GM12864 (cell line): ENCODE data around the gene SLAIN1.

Experiments used
- DNase-seq: peaks from one replicate; pipeline ENCODE4 v3.0.0-alpha.2; 2011; ENCODE audit warnings: low read depth
- H3K4me3 ChIP-seq: 2 replicates; pipeline ENCODE4 v1.5.1; 2011; ENCODE audit warnings: mild to moderate bottlenecking, low read depth, low read length, control low read depth
- CTCF ChIP-seq: IDR thresholded peaks from 2 replicates; pipeline ENCODE4 v1.5.1; 2011; ENCODE audit warnings: low read depth, mild to moderate bottlenecking, moderate library complexity, low read length, control low read depth, inconsistent platforms; ENCODE audit errors: missing control alignments

Gene SLAIN1

GRCh38 chr13:77678691-77679235, 18.7 kb upstream of the SLAIN1 start:
- no peak for TF ChIP-seq CTCF
- no peak overlapping the region for H3K4me3 ChIP-seq
- no peak for DNase-seq

- no peak for DNase-seq
- H3K4me3 ChIP-seq, result no peak overlapping the region
- no peak for TF ChIP-seq CTCF
Observed at GRCh38 chr13:77687799-77688198, 9.7 kb upstream of the SLAIN1 start.

- no peak overlapping the region for H3K4me3 ChIP-seq
- no peak for TF ChIP-seq CTCF
- DNase-seq, result no peak
Observed at GRCh38 chr13:77691871-77692270, 5.6 kb upstream of the SLAIN1 start.

GRCh38 chr13:77692746-77693448, 4.6 kb upstream of the SLAIN1 start:
- TF ChIP-seq CTCF, result no peak
- H3K4me3 ChIP-seq, result no peak overlapping the region
- DNase-seq, result no peak

- no peak overlapping the region for H3K4me3 ChIP-seq
- TF ChIP-seq CTCF, result no peak
- no peak for DNase-seq
Observed at GRCh38 chr13:77693449-77693940, 4.0 kb upstream of the SLAIN1 start.

GRCh38 chr13:77696006-77696878, 1.2 kb upstream of the SLAIN1 start:
- TF ChIP-seq CTCF, result no peak
- H3K4me3 ChIP-seq, result no peak overlapping the region; the same call in 1 of the 2 replicates
- no peak for DNase-seq
